ENCODE measurements around the gene SCO1.
A peak's percentile ranks its signal among the peaks of the same experiment; 100 is the strongest.

The SCO1 gene

DNA sequence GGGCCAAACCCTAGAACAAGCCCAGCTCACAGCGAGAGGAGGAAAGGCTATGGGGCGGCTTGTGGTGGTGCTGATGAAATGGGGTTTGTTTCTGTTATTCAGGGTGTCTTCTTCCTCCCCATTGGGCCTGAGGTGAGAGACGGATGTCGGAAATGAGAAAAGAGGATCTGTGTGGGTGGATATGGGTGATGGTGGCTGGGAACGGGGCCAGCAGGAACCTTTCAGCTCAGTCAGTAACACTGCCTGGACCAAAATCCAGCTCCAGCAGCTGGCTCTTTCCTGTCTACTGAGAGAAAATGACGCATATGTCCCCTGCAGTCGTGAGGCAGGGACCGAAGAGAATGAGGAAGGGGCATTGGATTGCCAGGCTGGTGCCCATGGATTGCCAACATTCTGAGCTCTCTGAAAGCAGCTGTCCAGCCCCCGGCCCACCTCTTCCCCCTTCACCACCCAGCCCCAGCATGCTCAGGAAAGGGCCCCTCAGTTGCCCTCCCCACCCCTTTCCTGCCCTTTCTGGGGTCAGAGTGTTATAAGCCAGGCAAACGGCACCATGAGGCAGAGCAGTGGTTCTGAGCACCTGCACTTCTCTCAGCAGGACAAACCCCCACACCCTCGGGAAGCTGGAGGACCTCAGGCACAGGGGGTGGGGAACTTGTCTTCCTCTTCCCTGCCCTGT, 44.2 kb downstream of the SCO1 start:
- no peak for DNase-seq (ENCODE audit: low spot score)

DNA sequence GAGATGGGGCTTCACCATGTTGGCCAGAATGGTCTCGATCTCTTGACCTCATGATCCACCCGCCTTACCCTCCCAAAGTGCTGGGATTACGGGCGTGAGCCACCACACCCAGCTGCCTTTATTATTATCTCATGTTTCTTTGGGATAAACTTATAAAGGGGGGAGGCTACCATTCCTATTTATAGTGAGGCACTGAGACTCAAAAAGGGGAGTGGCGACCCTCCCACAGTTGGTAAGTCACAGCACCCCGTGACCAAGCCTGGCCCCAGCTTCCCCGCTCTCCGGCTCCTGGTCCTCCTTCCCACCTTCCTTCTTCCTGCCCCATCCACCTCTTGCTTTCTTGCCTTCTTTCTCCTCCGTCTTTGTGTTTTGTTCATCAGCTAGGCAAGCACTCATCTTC, 45.4 kb downstream of the SCO1 start:
- DNase-seq (ENCODE audit: low spot score), result no peak

DNA sequence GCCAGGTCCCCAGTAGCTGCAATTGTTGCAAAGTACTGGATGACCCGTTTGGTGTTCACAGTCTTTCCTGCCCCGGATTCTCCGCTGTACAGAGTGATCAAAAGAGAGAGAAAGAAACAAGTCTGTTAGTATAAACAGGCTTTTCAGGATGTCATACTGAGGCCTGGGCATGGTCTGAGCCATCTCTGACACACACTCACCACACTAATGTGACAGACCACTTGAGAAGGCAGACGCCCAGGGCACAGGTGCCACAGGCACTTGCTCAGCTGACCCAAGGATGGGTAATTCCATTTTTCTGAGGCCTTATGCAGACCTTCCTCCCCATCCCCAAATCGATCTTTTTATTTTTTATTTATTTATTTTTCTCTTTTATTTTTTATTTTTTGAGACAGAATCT, 47.7 kb downstream of the SCO1 start:
- no peak for DNase-seq (ENCODE audit: low spot score)

DNA sequence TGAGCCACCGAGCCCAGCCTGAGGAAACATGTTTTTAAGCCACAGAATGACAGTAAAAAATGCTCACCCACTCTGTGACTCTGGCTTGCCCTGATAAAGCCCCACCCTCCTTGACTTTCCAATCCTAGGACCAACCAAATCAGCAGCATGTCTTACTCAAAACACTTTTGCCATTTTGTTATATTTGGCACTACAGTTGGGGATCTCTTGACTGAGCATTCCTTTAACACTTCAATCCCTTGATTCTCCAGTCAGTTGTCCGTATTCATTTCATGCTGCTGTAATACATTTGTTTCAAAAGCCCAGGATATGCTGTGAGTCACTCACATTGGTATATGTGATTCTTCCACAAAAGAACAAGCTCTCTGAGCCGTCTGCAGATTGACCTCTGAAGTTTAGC, 48.4 kb downstream of the SCO1 start:
- no peak for DNase-seq (ENCODE audit: low spot score)

DNA sequence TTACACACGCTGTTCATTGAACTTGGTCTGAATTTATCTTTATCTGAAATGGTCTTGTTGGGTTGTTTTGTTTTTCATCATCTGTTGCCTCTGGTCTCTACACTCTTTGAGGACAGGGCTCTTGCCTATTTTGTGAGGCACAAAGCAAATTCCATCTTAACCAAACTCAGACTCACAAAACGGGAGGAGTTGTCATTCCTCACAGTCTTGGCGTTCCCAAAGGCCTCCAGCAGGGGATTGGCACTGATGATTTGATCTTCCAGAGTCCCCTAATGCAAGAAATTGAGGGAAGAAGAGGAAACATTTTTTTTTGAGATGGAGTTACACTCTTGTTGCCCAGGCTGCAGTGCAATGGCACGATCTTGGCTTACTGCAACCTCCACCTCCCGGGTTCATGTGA, 49.0 kb downstream of the SCO1 start:
- DNase-seq (ENCODE audit: low spot score), result no peak

DNA sequence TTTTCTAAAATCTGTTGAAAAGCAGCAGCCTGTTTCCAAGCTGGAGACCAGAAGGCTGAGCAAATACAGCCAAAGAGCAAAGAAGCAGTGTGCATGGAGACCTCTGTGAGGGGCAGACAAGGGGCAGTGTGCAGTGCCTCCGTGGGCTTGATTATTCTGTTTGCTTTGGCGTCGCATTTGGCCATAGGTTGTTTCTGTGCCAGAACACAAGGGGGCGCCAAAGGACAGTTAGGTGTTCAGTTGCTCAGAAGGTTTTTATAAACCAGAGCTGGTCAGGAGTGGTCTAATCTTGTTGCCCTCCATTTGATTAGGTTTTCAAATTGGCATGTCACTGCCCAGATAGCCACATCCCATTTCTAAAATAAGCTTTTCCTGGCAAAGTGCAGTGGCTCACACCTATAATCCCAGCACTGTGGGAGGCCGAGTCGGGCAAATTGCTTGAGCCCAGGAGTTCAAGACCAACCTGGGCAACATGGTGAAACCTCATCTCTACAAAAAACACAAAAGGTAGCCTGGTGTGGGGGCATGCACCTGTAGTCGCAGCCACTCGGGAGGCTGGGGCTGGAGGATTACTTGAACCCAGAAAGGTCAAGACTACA, 50.8 kb downstream of the SCO1 start:
- DNase-seq (ENCODE audit: low spot score), result peak; percentile 77

DNA sequence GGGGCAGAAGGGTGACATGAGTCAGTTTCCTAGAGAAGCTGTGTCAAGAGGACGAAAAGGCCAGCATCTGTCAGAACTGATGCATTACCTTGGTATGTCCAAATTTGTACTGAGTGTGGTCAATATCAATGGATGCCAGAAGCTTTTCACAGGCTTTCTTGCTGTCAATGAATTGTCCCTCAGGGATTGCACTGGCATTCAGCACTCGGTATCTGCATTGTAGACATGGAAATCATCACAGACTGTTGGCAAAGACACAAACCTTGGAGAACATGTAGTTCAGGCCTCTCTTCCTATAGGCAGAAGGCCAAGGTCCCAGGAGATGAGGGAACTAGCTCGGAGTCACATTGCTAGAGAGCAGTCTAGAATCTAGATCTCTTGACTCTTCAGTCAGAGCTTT, 56.9 kb downstream of the SCO1 start:
- DNase-seq (ENCODE audit: low spot score), result no peak

DNA sequence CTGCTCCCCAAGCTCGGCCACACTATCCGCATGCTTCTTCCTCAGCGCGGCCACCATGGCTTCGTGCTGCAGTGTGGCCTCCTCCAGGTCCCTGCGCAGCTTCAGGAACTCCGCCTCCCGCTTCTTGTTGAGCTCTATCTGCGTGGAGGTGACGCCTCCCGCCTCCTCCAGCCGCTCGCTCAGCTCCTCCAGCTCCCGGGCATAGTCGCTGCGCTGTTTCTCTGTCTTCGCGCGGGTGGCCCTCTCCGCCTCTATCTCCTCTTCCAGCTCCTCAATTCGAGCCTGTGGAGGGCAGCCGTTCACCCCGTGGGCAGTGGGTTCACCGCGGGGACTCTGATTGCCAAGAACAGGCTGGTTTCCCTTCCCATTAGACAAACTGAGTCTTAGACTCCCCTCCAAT, 59.2 kb downstream of the SCO1 start:
- no peak for DNase-seq (ENCODE audit: low spot score)

DNA sequence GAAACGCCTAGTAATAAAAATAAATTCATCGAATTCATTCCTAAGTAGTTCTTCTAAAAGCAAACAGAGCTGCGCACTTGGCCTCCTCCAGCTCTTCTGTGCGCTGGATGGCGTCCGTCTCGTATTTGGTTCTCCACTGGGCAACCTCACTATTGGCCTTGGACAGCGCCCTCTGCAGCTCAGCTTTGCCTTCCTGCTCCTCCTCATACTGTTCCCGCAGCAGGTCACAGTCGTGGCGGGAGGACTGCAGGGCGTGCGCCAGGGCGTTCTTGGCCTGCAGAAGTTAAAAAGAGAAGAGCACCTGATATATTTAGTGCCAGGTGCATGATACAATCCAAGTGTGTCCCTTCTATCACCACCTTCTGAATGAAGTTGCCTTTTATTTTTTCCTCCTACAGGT, 62.0 kb downstream of the SCO1 start:
- DNase-seq (ENCODE audit: low spot score), result no peak

DNA sequence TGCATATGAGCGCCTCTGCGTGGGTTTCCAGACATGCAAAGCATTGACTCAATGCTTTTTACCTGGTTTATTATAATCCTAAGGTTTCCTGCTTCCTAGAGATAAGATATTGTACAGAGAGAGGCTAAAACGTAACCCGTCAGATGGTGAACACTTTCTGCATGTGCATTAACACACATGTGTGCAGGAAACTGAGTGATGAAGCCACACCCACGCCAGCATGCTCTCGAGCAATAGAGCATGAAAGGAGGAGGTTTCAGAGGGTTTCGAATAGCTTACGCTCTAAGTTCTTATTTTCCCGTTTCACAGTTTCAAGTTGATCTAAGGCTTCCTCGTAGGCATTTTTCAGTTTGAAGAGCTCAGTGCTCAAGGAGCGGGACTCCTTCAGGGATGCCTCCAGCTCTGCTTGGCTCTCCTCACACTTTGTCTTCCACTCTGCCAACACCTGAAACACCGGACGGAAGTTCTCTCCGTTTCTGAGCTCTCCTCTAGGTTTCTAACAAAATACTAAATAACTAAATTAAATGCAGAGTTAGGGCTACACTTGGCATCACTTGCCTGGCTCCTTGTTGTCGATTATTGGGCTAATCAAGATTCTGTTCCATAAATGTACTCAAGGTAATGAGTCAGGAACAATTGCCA, 63.5 kb downstream of the SCO1 start:
- DNase-seq (ENCODE audit: low spot score), result no peak

DNA sequence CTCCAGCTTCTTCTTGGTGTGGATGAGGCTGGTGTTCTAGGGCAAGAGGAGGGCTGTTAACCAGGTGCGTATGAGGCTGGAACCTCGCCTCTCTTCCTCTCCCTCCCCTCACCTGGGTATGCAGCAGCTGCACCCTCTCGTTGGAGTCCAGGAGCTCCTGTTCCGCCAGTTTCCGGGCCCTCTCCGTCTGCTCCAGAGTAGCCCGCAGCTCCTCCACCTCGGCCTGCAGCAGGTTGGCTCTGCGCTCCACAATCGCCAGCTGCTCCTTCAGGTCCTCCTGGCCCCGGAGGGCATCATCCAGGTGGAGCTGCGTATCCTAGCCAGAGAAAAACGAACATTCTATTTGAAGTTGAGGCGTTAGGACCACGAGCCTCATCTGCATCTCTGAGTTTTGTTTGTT, 65.6 kb downstream of the SCO1 start:
- no peak for DNase-seq (ENCODE audit: low spot score)

DNA sequence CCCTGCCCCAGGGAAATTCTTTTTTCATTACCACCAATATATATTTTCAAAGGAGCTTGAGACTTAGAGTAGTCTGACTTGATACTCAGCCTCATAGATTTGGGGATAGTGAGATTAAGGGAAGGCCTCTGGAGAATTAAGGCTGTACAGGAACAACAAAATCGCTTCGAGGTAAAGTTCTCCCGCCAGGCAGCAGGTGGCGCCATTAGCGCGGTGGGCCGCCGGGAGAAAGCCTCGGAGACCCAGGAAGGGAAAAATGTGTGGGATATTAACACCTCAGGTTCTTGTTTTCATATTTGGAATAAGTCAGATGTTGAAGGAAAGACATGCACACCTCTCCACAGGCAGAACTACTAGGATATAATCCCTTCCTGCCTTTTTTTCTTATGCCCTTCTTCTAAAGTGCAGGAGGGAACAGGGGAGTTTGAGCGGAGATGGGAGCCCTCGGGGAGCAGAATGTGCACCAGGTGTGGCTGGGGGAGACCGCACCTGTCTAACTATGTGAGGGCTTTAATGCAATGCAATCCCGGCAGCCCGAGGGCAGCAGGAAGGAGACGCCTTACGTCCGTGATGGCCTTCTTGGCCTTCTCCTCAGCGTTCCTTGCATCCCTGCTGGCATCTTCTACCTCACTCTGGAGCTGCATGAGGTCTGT, 66.2 kb downstream of the SCO1 start:
- peak; percentile 66 for DNase-seq (ENCODE audit: low spot score)

DNA sequence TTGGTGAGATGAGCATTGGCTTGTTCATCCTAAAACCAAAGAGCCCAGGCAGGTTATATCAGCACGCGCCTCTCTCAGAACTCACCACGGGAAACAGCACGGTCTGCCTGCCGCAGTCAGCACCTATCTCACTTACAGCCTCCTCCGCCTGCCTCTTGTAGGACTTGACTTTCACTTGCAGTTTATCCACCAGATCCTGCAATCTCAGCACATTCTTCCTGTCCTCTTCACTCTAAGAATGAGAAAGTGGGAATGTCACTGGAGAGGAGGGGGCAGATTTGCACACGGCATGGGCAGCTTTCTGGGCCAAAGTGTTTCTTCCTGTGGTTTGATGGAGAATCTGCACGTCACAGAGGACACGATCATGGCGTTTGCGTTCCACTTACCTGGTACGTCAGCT, 67.6 kb downstream of the SCO1 start:
- no peak for DNase-seq (ENCODE audit: low spot score)

DNA sequence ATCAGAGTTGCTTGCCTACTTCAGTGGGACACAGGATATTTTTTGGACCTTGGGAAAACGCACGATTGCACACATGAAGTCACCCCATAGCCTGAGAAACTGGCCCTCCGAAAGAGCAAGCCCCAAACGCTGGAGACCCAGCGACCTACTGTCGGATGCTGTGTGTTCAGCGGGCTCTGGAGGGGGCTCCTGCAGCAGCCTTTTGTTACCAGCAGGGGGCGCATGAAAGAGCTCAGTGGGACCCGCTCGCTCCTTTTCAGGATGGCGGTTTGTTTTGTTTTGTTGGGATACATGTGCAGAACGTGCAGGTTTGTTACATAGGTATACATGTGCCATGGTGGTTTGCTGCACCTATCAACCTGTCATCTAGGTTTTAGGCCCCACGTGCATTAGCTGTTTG, 68.6 kb downstream of the SCO1 start:
- peak; percentile 71 for DNase-seq (ENCODE audit: low spot score)

DNA sequence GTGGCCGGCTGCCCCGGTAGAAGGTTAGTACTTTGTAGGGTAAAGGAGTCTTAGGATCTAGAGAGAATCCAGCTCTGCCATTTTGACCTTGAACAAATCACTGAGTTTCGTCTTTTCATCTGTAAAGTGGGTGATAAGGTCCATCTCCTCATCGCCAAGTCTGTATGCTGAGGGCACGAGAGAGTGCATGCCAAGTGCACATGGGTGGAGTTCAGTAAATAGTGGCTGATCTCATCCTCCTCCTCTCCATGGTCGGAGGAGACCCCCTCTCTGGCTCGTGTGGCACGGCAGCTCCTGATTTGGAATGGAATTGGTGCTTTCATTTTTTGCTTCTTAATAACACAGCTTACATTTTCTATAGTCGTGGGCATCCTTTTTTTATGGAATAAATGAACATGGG, 70.9 kb downstream of the SCO1 start:
- no peak for DNase-seq (ENCODE audit: low spot score)

DNA sequence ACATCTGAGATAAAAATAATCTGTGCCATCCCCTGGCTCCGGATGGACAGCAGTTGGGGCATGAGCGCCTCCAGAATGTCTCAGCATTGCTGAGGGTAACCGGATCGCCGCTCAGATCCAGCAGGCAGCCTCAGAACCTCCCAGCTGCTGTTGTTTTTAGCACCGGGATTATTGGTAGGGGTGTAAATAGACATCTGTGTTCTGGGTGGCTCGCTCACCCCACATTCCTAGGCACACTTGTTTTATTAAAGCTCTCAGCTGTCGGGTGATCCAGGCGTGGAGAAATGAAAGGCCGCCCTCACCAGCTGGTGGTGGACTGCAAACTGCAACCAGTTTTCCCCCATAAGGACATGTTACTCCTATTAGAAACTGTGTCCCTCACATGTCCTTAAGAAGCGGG, 72.4 kb downstream of the SCO1 start:
- DNase-seq (ENCODE audit: low spot score), result no peak

DNA sequence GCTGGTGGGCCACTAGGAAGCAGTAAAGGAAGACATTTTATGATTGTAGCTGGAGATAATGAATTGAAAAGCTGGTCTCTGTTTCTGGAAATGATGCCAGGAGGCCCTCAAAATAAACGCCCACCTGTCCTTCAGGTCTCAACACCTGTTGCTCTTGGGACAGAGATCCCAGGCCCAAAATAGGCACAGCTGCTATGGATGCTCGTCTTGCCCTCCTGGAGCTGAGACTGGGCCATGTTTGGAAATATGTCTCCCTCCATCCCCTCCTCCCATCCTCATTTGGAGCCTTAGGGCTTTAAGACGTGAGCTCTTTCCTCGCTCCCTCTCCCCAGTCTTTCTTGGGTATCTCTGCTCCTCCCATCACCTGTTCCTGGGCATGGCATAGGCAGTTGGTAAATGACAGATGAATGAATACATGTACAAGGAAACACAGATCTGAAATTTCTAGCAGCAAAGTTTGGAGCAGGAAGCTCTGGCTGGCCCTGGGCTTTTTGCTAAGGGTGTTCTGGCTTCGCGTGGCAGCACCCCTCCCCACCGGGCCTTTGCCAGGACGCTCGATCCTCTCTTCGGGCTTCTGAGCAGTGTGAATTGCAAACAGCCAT, 73.5 kb downstream of the SCO1 start:
- no peak for DNase-seq (ENCODE audit: low spot score)

DNA sequence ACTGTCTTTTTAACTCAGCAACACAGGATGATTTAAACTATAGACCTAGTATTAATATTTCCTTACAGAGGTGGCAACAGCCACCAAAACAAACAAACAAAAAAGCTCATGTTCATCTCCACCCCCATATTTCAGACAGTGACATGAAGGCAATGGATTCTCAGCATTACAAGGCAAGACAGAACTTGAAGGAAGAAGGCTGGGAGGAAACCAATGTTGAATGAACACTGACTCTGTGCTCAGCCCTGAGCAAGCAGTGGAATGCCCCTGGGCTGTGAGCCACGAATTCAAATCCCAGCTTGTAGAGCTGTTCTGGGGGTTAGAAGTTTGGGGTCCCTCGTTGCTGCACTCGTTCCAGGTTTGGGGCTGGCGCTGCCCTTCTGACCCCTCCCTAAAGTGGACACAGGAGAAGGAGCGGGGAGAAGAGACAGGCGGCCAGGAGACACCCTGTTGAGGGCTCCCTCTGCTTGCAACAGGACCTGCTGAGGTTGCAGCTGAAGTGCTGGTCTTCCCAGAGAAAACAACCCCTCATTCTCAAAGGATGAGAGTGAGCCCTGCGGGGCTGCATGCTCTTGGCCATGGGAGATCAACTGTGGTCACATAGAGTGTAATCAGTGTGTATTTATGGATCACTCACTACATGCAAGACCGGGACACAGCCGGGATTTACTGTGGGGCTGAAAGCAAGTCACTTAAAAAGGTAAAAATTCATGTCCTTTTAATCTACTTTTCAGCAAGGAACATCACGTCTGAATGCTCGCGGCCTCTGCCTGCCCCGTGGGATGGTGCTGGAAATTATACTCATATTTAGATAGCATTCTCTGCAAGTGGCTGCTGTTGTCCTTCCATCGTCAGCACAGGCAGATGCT, 74.5 kb downstream of the SCO1 start:
- DNase-seq (ENCODE audit: low spot score), result no peak
